Adrenal gland (tissue), 12 donors: Measurements from ENCODE around the gene CCDC167. TPM values are rescaled to one million over a fixed set of nuclear protein-coding genes. Genes with fewer than 3 reads are reported as not detected.

Experiments
- DNase-seq, 7 donors: peaks; one replicate each; pipeline ENCODE4 v3.0.0-alpha.2; 2019 to 2020
- H3K27ac ChIP-seq, 5 donors: fragments of 200-600 bp; sonication (generic) in 4 of 5; 1 replicate in 3 of 5; 2 replicates in 2 of 5; pipeline versions ENCODE4 v1.5.1 to v1.8.0; 2016 to 2020; ENCODE audit warnings: mild to moderate bottlenecking in 1 of 5
- H3K27me3 ChIP-seq: fragments of 200-600 bp; 2 replicates; pipeline ENCODE4 v1.8.0; 2021
- H3K36me3 ChIP-seq, 2 donors: fragments of 200-600 bp; replicated peaks in 1 of 2; 1 replicate in 1 of 2; 2 replicates in 1 of 2; pipeline versions ENCODE4 v1.5.1 to v1.8.0; 2018 to 2022
- H3K4me1 ChIP-seq, 2 donors: fragments of 200-600 bp; replicated peaks in 1 of 2; 1 replicate in 1 of 2; 2 replicates in 1 of 2; pipeline versions ENCODE4 v1.5.1 to v1.8.0; 2018 to 2021
- H3K4me3 ChIP-seq, 4 donors: fragments of 200-600 bp; sonication (generic) in 3 of 4; one replicate each; pipeline ENCODE4 v1.5.1; 2016 to 2018
- H3K9me3 ChIP-seq, 3 donors: fragments of 200-600 bp; sonication (generic) in 1 of 3; replicated peaks in 1 of 3; 1 replicate in 2 of 3; 2 replicates in 1 of 3; pipeline versions ENCODE4 v1.5.1 to v1.8.0; 2016 to 2021
- POLR2A ChIP-seq, 2 donors: fragments of 450-650 bp; IDR thresholded peaks; one replicate each; pipeline ENCODE4 v1.6.1; 2017; ENCODE audit warnings: antibody characterized with exemption in 2 of 2, mild to moderate bottlenecking in 2 of 2, moderate library complexity in 1 of 2
- WGBS, 4 donors: extraction: QIAGEN DNeasy Blood & Tissue Kit in 2 of 4; methylation state at CpG; one replicate each; pipeline versions ENCODE4 v1.1.5 to v1.1.7; 2013 to 2017; 5-methylcytosine and 5-hydroxymethylcytosine counted together
- intact Hi-C, 2 donors: fragments of 100-400 bp; cut with DNase I; formaldehyde crosslinking; loops; one replicate each; pipeline versions ENCODE4 v1.14.1 to v1.15.0; 2022 to 2023
- polyA plus RNA-seq, 3 donors: library from polyadenylated mRNA; stranded (reverse); fragments of 200-250 nt in 2 of 3; fragments of 350-450 nt in 1 of 3; fragmentation: Illumina TruSeq in 1 of 3; extraction: RNeasy Lipid Tissue Mini Kit (QIAGEN cat#74804) in 1 of 3; gene quantifications; one replicate each; pipeline ENCODE4 v1.2.3, GENCODE V29; 2013 to 2014
- total RNA-seq, 9 donors: library from RNA; depleted of rRNA in 4 of 9; stranded (reverse); fragments of >200 nt in 4 of 9; fragments of 120-200 nt in 1 of 9; fragmentation: NEBNext Ultra II Directional in 1 of 9; extraction: Animal tissue kit (Norgen Biotek cat#: 25700) in 1 of 9; gene quantifications; one replicate each; pipeline versions ENCODE4 v1.1.0 to v1.2.4, GENCODE V29; 2013 to 2023
- TF ChIP-seq, protein P1 (sequence below), 6 experiments: fragments of 450-650 bp in 4 of 6; fragments of 200-600 bp in 2 of 6; sonication (generic) in 1 of 6; IDR thresholded peaks; 1 replicate in 5 of 6; 2 replicates in 1 of 6; pipeline versions ENCODE4 v1.5.1 to v1.8.0; 2016 to 2021; ENCODE audit warnings: antibody characterized with exemption in 6 of 6, mild to moderate bottlenecking in 2 of 6, moderate library complexity in 1 of 6
- donor health status: healthy with polysubstance abuse.
- donor health status: Bipolar disorder and iron deficiency.
- donor health status: DM: yes; HTN: yes; CAD: no.
- donor health status: DM: no; HTN: no; CAD: no.
- donor health status: DM: no; HTN: no; CAD: no.
- donor health status: DM: yes; HTN: yes; CAD: no.

CCDC167 gene
- total and polyA plus RNA-seq, 12 donors = 14.4 to 69.2 (median 20.9) TPM

DNA sequence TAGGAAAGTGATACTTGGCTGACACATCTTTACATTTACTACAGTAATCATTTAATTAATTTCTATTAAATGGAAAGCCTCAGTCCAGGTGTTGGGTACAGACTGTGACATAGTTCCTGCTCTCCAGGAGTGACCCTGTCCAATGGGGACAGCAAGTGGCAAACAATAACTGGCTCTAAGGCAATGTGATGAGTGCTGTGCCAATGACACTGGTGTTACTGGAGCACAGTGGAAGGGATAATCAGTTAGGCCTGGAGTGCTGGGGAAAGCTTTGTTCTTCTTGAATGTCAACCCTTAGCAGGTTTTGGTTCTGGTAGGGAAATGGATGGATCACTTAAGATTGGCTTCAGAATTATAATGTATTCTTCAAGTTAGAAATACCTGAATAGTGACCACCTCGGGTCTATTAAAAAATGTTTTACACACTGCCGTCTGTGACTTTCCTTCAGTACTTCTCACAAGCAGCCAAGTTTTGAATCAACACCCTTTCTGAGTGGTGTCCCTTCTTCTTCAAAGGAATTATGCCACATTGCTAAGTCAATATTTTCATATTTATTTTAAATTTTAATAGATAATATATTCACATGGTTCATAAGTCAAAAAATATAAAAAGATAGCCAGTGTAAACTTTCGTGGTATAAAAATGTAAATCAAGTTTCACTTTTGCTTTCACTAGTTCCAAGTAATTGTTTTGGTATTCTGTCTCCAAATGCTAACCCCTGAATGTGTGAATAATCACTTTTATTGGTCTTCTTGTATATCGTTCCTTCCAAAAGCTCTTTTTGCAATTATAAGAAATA is 57.1 kb downstream of the CCDC167 start:
- peaks cover 9 to 16% of the 10 kb centered on the region in 2 donors for H3K4me1 ChIP-seq
- 22 to 36% (median 28%) methylated on average over 4 of the region's 4 CpGs for WGBS, 4 donors
- H3K27me3 ChIP-seq = no peaks in the 10 kb centered on the region
- peak overlapping the region in 3 of 5 donors; percentile 55 to 66 (median 56) for H3K27ac ChIP-seq
- intact Hi-C loops = no loop called here
- peak overlapping the region in 2 of 4 donors; percentile 5 to 46 for H3K4me3 ChIP-seq
- peak in 1 of 7 donors; percentile 25 for DNase-seq
- TF ChIP-seq, protein P1, sequence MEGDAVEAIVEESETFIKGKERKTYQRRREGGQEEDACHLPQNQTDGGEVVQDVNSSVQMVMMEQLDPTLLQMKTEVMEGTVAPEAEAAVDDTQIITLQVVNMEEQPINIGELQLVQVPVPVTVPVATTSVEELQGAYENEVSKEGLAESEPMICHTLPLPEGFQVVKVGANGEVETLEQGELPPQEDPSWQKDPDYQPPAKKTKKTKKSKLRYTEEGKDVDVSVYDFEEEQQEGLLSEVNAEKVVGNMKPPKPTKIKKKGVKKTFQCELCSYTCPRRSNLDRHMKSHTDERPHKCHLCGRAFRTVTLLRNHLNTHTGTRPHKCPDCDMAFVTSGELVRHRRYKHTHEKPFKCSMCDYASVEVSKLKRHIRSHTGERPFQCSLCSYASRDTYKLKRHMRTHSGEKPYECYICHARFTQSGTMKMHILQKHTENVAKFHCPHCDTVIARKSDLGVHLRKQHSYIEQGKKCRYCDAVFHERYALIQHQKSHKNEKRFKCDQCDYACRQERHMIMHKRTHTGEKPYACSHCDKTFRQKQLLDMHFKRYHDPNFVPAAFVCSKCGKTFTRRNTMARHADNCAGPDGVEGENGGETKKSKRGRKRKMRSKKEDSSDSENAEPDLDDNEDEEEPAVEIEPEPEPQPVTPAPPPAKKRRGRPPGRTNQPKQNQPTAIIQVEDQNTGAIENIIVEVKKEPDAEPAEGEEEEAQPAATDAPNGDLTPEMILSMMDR (IDR thresholded peaks at IDR 0.05) = no peak
- no peak for TF ChIP-seq POLR2A (IDR thresholded peaks at IDR 0.05)
- peaks cover 0 to 40% of the 10 kb centered on the region in 2 donors for H3K36me3 ChIP-seq
- H3K9me3 ChIP-seq = no peaks in the 10 kb centered on the region

- Histone ChIP-seq H3K27me3 (no peaks in the 10 kb centered on the region), H3K4me1 (peaks cover 9 to 16% of the 10 kb centered on the region in 2 donors), H3K9me3 (no peaks in the 10 kb centered on the region), H3K27ac (peak overlapping the region in 1 of 5 donors; percentile 56), H3K4me3 (no peak overlapping the region), H3K36me3 (peaks cover 0 to 39% of the 10 kb centered on the region in 2 donors)
- intact Hi-C loops = no loop called here
- DNase-seq = no peak
- no peak for TF ChIP-seq POLR2A (IDR thresholded peaks at IDR 0.05)
- TF ChIP-seq, protein P1 (IDR thresholded peaks at IDR 0.05) = no peak
- WGBS, 4 donors = 87 to 94% (median 91%) methylated on average over 6 of the region's 6 CpGs
Measured at GRCh38 chr6:37441651-37442050, 58.0 kb downstream of the CCDC167 start.

DNA sequence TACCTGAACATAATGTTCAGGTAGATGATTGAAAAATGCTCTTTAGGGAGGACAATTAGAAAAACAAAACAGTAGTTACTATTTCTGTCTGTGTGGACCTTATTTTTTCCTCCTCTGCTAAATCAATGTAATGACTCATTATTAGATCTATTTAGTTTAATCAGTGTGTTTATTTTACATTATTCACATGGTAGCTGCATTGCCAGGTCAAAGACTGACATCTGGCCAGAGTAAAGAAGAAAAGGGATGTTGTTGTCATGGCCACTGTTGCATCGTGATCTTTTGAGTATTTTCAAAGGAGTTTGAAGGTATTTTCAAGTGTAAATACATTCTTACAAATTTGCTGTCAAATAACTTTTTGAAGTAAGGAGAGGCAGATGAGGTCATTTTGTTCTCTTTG is 60.8 kb downstream of the CCDC167 start:
- Histone ChIP-seq H3K27ac (no peak overlapping the region), H3K4me3 (no peak overlapping the region), H3K9me3 (no peaks in the 10 kb centered on the region), H3K27me3 (no peaks in the 10 kb centered on the region), H3K4me1 (peaks cover 13 to 34% of the 10 kb centered on the region in 2 donors), H3K36me3 (peaks cover 0 to 30% of the 10 kb centered on the region in 2 donors)
- intact Hi-C loops = no loop called here
- WGBS, 4 donors = 43 to 53% (median 49%) methylated on average over 1 of the region's 1 CpG
- DNase-seq = no peak
- no peak for TF ChIP-seq POLR2A (IDR thresholded peaks at IDR 0.05)
- TF ChIP-seq, protein P1 (IDR thresholded peaks at IDR 0.05) = no peak

DNA sequence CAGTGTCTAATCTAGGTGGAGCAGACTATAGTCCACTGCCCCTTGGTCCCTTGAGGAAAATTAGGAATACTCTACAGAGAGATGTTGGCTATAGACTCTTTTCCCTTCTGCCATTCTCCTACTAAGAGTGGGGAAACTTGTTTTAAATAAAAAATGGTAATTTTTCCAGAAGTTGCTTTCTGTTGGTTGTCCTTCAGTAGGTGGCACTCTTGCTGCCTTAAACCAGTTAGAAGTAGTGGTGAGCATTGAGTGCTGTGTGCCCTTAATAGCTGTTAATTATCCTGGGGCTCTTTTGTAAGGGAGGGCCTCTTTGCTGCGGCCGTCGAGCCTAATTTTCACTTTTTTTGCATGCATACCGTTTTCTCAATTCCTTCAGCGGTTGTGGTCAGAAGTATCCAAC is 63.9 kb downstream of the CCDC167 start:
- Histone ChIP-seq H3K27ac (no peak overlapping the region), H3K4me3 (no peak overlapping the region), H3K9me3 (no peaks in the 10 kb centered on the region), H3K4me1 (peaks cover 8 to 22% of the 10 kb centered on the region in 2 donors), H3K36me3 (peaks cover 0 to 28% of the 10 kb centered on the region in 2 donors), H3K27me3 (no peaks in the 10 kb centered on the region)
- TF ChIP-seq POLR2A (IDR thresholded peaks at IDR 0.05) = no peak
- TF ChIP-seq, protein P1 (IDR thresholded peaks at IDR 0.05) = no peak
- no peak for DNase-seq
- intact Hi-C loops = no loop called here
- WGBS, 4 donors = 85 to 91% (median 89%) methylated on average over 5 of the region's 5 CpGs
